A549 (cell line): ENCODE results near the gene SLC35E1.

Source experiments
- CEBPB ChIP-seq, 2 experiments: fragments of >200 bp in 1 of 2; sonication (Bioruptor Twin) in 1 of 2; formaldehyde crosslinking in 1 of 2; IDR thresholded peaks; 2 replicates each; pipeline ENCODE4 v1.6.1; 2012 to 2016
- CTCF ChIP-seq: fragments of >200 bp; sonication (Bioruptor Twin); formaldehyde crosslinking; IDR thresholded peaks from 3 replicates; pipeline ENCODE4 v1.5.1; 2016
- KDM1A ChIP-seq: fragments of 200-600 bp; sonication (generic); IDR thresholded peaks from 2 replicates; pipeline ENCODE4 v1.6.1; 2016; ENCODE audit warnings: low read depth, mild to moderate bottlenecking
- MYC ChIP-seq: IDR thresholded peaks from 2 replicates; pipeline ENCODE4 v1.6.1; 2012; ENCODE audit warnings: mild to moderate bottlenecking, inconsistent platforms, low read length, improper control_type of control experiment, borderline replicate concordance
- PBX3 ChIP-seq: IDR thresholded peaks from 2 replicates; pipeline ENCODE4 v1.6.1; 2012
- POLR2A ChIP-seq: IDR thresholded peaks from 2 replicates; pipeline ENCODE4 v1.6.1; 2012; ENCODE audit warnings: mild to moderate bottlenecking, low read length
- SMC3 ChIP-seq: fragments of >200 bp; sonication (Bioruptor Twin); formaldehyde crosslinking; IDR thresholded peaks from 3 replicates; pipeline ENCODE4 v1.6.1; 2018; ENCODE audit warnings: inconsistent platforms

- TF ChIP-seq PBX3, result no peak
- no peak for TF ChIP-seq CTCF
- TF ChIP-seq SMC3, result no peak
- TF ChIP-seq POLR2A, result no peak
- TF ChIP-seq CEBPB (IDR thresholded peaks at IDR 0.05), result no peak
- no peak for TF ChIP-seq KDM1A
- TF ChIP-seq MYC, result no peak
Observed at GRCh38 chr19:16573925-16574324, 1.7 kb upstream of the SLC35E1 start.
